ENCODE results near the gene NTSR1.

NTSR1 gene

DNA sequence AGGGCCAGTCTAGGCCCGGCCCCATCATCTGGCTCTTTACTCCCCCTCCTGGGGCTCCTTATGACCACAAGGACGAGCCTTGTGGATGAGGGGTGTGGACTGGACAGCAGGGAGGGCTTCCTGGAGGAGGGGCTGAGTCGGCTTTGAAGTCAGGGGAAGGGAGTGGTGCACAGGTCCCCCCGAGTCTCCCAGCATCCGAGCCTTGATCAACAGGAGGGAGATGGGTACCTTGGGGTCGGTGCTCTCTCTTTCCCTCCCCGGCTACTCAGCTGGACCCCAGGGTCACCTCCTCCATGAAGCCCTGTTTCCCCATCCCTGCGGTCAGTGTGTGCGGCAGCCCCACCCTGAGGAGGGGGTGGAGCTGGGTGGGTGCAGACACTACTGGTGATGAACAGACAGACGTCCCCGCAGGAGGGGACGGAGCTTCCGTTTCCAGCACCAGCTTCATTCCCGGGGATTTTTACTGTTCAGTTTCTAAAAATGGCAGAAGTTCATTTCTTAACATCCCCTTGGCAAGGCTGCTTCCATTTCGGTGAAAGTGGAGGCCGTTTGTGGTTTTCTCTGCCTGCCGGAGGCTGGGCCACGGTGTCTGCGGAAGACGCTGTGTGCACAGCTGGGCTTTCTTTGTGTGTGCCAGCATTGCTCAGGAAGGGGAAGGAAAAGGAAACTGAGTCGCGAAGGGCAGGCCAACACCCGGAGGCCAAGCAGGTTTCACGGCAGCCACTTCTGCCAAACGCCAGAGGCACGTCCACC lies 19.6 kb downstream of the NTSR1 start:
- TF ChIP-seq YY1 (IDR thresholded peaks at IDR 0.05; ENCODE audit: insufficient read depth, insufficient read length) (no peak), ZNF274 (IDR thresholded peaks at IDR 0.05; ENCODE audit: low read depth, low read length) (no peak), SUZ12 (IDR thresholded peaks at IDR 0.05; ENCODE audit: extremely low read depth, insufficient read depth, insufficient read length) (no peak)
- no peak for DNase-seq (ENCODE audit: low read depth, low spot score)
- H3K27me3 ChIP-seq (ENCODE audit: insufficient read depth, insufficient read length), result no peaks in the 10 kb centered on the region
- no peaks in the 10 kb centered on the region for H3K9me3 ChIP-seq (ENCODE audit: insufficient read depth, low read length)
- no peak overlapping the region for H3K9ac ChIP-seq (ENCODE audit: insufficient read length, low read depth)
- H3K4me3 ChIP-seq (ENCODE audit: insufficient read length, low read depth), result no peak overlapping the region
- H3K4me1 ChIP-seq (ENCODE audit: insufficient read depth, insufficient read length), result peaks cover 3% of the 10 kb centered on the region
- H3K36me3 ChIP-seq (ENCODE audit: insufficient read depth, insufficient read length, low read length), result no peaks in the 10 kb centered on the region

GRCh38 chr20:62728781-62729300 lies 20.2 kb downstream of the NTSR1 start:
- H3K9me3 ChIP-seq (ENCODE audit: insufficient read depth, low read length), result no peaks in the 10 kb centered on the region
- no peak overlapping the region for H3K4me3 ChIP-seq (ENCODE audit: insufficient read length, low read depth)
- DNase-seq (ENCODE audit: low read depth, low spot score), result no peak
- TF ChIP-seq ZNF274 (IDR thresholded peaks at IDR 0.05; ENCODE audit: low read depth, low read length), result no peak
- no peaks in the 10 kb centered on the region for H3K4me1 ChIP-seq (ENCODE audit: insufficient read depth, insufficient read length)
- no peaks in the 10 kb centered on the region for H3K27me3 ChIP-seq (ENCODE audit: insufficient read depth, insufficient read length)
- H3K9ac ChIP-seq (ENCODE audit: insufficient read length, low read depth), result no peak overlapping the region
- H3K36me3 ChIP-seq (ENCODE audit: insufficient read depth, insufficient read length, low read length), result no peaks in the 10 kb centered on the region

DNA sequence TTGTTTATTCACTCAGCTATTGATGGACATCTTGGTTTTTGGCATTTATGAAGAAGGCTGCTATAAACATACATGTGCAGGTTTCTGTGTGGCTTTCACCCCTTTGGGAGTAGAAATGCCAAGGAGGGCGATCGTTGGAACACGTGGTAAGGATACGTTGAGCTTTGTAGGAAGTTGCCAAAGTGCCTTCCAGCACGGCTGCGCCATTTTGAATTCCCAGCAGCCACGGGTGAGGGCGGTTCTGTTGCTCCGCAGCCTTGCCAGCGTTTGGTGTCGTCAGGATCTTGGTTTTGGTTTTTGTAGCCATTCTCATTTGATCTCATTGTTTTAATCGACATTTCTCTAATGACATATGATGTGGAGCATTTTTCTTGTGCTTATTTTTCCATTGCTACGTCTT lies 21.8 kb downstream of the NTSR1 start:
- H3K4me1 ChIP-seq (ENCODE audit: insufficient read depth, insufficient read length), result no peaks in the 10 kb centered on the region
- no peak for DNase-seq (ENCODE audit: low read depth, low spot score)
- no peaks in the 10 kb centered on the region for H3K27me3 ChIP-seq (ENCODE audit: insufficient read depth, insufficient read length)
- H3K4me3 ChIP-seq (ENCODE audit: insufficient read length, low read depth), result no peak overlapping the region
- no peaks in the 10 kb centered on the region for H3K36me3 ChIP-seq (ENCODE audit: insufficient read depth, insufficient read length, low read length)
- H3K9me3 ChIP-seq (ENCODE audit: insufficient read depth, low read length), result no peaks in the 10 kb centered on the region
- TF ChIP-seq ZNF274 (IDR thresholded peaks at IDR 0.05; ENCODE audit: low read depth, low read length) (no peak), YY1 (IDR thresholded peaks at IDR 0.05; ENCODE audit: insufficient read depth, insufficient read length) (no peak), SUZ12 (IDR thresholded peaks at IDR 0.05; ENCODE audit: extremely low read depth, insufficient read depth, insufficient read length) (no peak)
- H3K9ac ChIP-seq (ENCODE audit: insufficient read length, low read depth), result no peak overlapping the region

- no peak for DNase-seq (ENCODE audit: low read depth, low spot score)
- TF ChIP-seq YY1 (IDR thresholded peaks at IDR 0.05; ENCODE audit: insufficient read depth, insufficient read length) (no peak), SUZ12 (IDR thresholded peaks at IDR 0.05; ENCODE audit: extremely low read depth, insufficient read depth, insufficient read length) (no peak), ZNF274 (IDR thresholded peaks at IDR 0.05; ENCODE audit: low read depth, low read length) (no peak)
- H3K9ac ChIP-seq (ENCODE audit: insufficient read length, low read depth), result no peak overlapping the region
- H3K36me3 ChIP-seq (ENCODE audit: insufficient read depth, insufficient read length, low read length), result no peaks in the 10 kb centered on the region
- H3K4me1 ChIP-seq (ENCODE audit: insufficient read depth, insufficient read length), result peaks cover under 1% of the 10 kb centered on the region
- no peaks in the 10 kb centered on the region for H3K9me3 ChIP-seq (ENCODE audit: insufficient read depth, low read length)
- H3K27me3 ChIP-seq (ENCODE audit: insufficient read depth, insufficient read length), result no peaks in the 10 kb centered on the region
- H3K4me3 ChIP-seq (ENCODE audit: insufficient read length, low read depth), result no peak overlapping the region
Observed at GRCh38 chr20:62732031-62732760, 23.6 kb downstream of the NTSR1 start.

DNA sequence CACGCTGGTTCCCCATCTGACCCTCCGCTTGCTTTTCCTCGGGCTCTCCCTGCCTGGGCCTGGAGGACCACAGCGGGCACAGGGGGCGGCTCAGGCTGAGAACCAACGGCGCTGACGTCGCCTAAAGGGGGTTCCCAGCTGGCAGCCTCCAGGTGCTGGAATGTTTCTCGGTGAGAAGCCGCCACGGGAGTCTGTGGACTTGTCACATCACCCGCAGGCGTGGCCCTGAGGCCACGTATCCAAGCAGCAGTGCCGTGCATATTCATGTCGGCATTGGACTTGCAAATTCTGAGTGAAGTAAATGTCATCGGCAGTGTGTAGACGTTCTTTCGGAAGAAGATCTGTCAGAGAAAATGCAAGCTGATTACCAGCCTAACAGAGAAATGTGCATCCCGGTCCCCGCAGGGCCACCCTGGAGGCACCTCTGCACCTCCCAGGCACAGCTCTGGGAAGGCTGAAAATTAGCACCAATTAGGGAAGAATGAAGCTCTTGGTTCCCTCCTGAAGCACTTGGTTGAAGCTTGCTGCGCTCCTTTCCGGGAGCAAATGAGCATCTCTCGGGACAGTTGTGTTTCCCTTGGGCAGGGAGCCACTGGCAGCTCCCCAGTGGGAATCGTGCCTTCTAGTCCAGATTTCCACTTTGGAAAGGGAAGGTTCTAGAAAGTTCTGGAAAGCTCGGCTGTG lies 24.3 kb downstream of the NTSR1 start:
- Histone ChIP-seq H3K27me3 (ENCODE audit: insufficient read depth, insufficient read length) (no peaks in the 10 kb centered on the region), H3K9me3 (ENCODE audit: insufficient read depth, low read length) (no peaks in the 10 kb centered on the region), H3K9ac (ENCODE audit: insufficient read length, low read depth) (no peak overlapping the region), H3K36me3 (ENCODE audit: insufficient read depth, insufficient read length, low read length) (no peaks in the 10 kb centered on the region), H3K4me3 (ENCODE audit: insufficient read length, low read depth) (no peak overlapping the region), H3K4me1 (ENCODE audit: insufficient read depth, insufficient read length) (peaks cover 3% of the 10 kb centered on the region)
- TF ChIP-seq SUZ12 (IDR thresholded peaks at IDR 0.05; ENCODE audit: extremely low read depth, insufficient read depth, insufficient read length) (no peak), YY1 (IDR thresholded peaks at IDR 0.05; ENCODE audit: insufficient read depth, insufficient read length) (no peak), ZNF274 (IDR thresholded peaks at IDR 0.05; ENCODE audit: low read depth, low read length) (no peak)
- no peak for DNase-seq (ENCODE audit: low read depth, low spot score)

GRCh38 chr20:62733526-62733842 lies 24.8 kb downstream of the NTSR1 start:
- H3K4me1 ChIP-seq (ENCODE audit: insufficient read depth, insufficient read length), result peaks cover 3% of the 10 kb centered on the region
- H3K4me3 ChIP-seq (ENCODE audit: insufficient read length, low read depth), result no peak overlapping the region
- no peak for DNase-seq (ENCODE audit: low read depth, low spot score)
- TF ChIP-seq SUZ12 (IDR thresholded peaks at IDR 0.05; ENCODE audit: extremely low read depth, insufficient read depth, insufficient read length), result no peak
- TF ChIP-seq YY1 (IDR thresholded peaks at IDR 0.05; ENCODE audit: insufficient read depth, insufficient read length), result no peak
- no peak for TF ChIP-seq ZNF274 (IDR thresholded peaks at IDR 0.05; ENCODE audit: low read depth, low read length)
- H3K9ac ChIP-seq (ENCODE audit: insufficient read length, low read depth), result no peak overlapping the region
- no peaks in the 10 kb centered on the region for H3K27me3 ChIP-seq (ENCODE audit: insufficient read depth, insufficient read length)
- no peaks in the 10 kb centered on the region for H3K9me3 ChIP-seq (ENCODE audit: insufficient read depth, low read length)
- H3K36me3 ChIP-seq (ENCODE audit: insufficient read depth, insufficient read length, low read length), result no peaks in the 10 kb centered on the region

GRCh38 chr20:62733891-62734290 lies 25.3 kb downstream of the NTSR1 start:
- DNase-seq (ENCODE audit: low read depth, low spot score), result no peak
- Histone ChIP-seq H3K4me1 (ENCODE audit: insufficient read depth, insufficient read length) (peaks cover 3% of the 10 kb centered on the region), H3K27me3 (ENCODE audit: insufficient read depth, insufficient read length) (no peaks in the 10 kb centered on the region), H3K4me3 (ENCODE audit: insufficient read length, low read depth) (no peak overlapping the region), H3K9ac (ENCODE audit: insufficient read length, low read depth) (no peak overlapping the region), H3K9me3 (ENCODE audit: insufficient read depth, low read length) (no peaks in the 10 kb centered on the region), H3K36me3 (ENCODE audit: insufficient read depth, insufficient read length, low read length) (no peaks in the 10 kb centered on the region)
- TF ChIP-seq YY1 (IDR thresholded peaks at IDR 0.05; ENCODE audit: insufficient read depth, insufficient read length) (no peak), ZNF274 (IDR thresholded peaks at IDR 0.05; ENCODE audit: low read depth, low read length) (no peak), SUZ12 (IDR thresholded peaks at IDR 0.05; ENCODE audit: extremely low read depth, insufficient read depth, insufficient read length) (no peak)

All from NT2/D1 (cell line).